ENCODE data around the gene MOSPD3. TPM values are rescaled to one million over a fixed set of nuclear protein-coding genes. Genes with fewer than 3 reads are reported as not detected.

Gene MOSPD3
- total RNA-seq, 1 donor from 2014 or later = 10.5 TPM

- ChIA-PET POLR2A (interaction anchor here (0.6 to 1.3 kb wide), 4 partner anchors 8 to 119 kb away, joined by 3 to 5 read pairs (median 4); partner anchors contain the start of genes FBXO24 and MOSPD3), CTCF (no interaction called here)
- DNase-seq = no peak
- ATAC-seq (ENCODE audit: low read depth) = no peak
- intact Hi-C loops (cut with micrococcal nuclease) = no loop called here
- H3K27me3 Mint-ChIP-seq = no peaks in the 10 kb centered on the region
- peaks cover 14% of the 10 kb centered on the region for H3K4me1 Mint-ChIP-seq
- H3K36me3 Mint-ChIP-seq (ENCODE audit: low read depth) = peaks cover 29% of the 10 kb centered on the region
- H3K9me3 Mint-ChIP-seq = no peaks in the 10 kb centered on the region
- no peak overlapping the region for H3K27ac Mint-ChIP-seq
- H3K4me3 Mint-ChIP-seq = no peak overlapping the region
- no peak for TF ChIP-seq CTCF (IDR thresholded peaks at IDR 0.05)
Observed at GRCh38 chr7:100578246-100579183, 33.8 kb upstream of the MOSPD3 start.

DNA sequence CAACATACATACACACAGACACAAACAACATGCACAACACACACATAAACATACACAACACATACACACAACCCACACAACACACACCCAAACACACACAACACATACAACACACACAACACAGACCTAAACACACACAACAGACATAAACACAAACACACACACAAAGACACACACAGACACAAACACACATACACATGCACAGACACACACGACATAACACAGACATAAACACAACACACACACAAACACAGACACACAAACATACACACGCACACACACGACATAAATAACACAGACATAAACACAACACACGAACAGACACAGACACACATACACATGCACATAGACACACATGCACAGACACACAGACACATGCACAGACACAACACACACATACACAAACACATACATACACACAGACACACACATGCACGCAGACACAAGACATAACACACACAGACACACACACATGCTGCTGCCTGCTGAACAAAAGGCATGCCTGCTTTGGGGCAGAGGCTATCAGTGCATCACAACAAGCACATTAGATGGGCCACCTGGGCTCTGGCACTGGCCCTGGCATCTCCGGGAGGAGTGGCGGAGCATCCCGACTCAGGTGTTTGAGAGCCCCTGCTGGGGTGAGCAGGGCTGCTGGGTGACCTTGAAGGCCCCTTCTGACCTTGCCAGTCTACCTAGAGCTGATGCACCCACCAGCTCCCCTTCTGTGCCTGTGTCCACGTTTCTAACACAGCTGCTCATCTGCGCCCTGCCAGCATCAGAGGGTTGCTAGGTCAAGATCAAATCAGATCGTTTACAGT lies 31.7 kb upstream of the MOSPD3 start:
- peaks cover 25% of the 10 kb centered on the region for H3K36me3 Mint-ChIP-seq (ENCODE audit: low read depth)
- H3K9me3 Mint-ChIP-seq = no peaks in the 10 kb centered on the region
- POLR2A ChIA-PET = interaction anchor here (1.0 kb wide), 1 partner anchor 31 kb away, joined by 4 read pairs; the partner anchor contains the start of gene MOSPD3
- DNase-seq = no peak
- no peak for ATAC-seq (ENCODE audit: low read depth)
- no peak for TF ChIP-seq CTCF (IDR thresholded peaks at IDR 0.05)
- CTCF ChIA-PET = interaction anchor here (0.7 kb wide), 1 partner anchor 125 kb away, joined by 3 read pairs; the partner anchor contains the start of gene POP7
- H3K4me3 Mint-ChIP-seq = no peak overlapping the region
- no peaks in the 10 kb centered on the region for H3K27me3 Mint-ChIP-seq
- H3K27ac Mint-ChIP-seq = no peak overlapping the region
- H3K4me1 Mint-ChIP-seq = peaks cover 35% of the 10 kb centered on the region
- intact Hi-C loops (cut with micrococcal nuclease) = no loop called here

GRCh38 chr7:100582041-100582579 lies 30.2 kb upstream of the MOSPD3 start:
- Mint-ChIP-seq H3K27me3 (no peaks in the 10 kb centered on the region), H3K4me1 (peaks cover 38% of the 10 kb centered on the region), H3K4me3 (no peak overlapping the region), H3K9me3 (no peaks in the 10 kb centered on the region), H3K36me3 (ENCODE audit: low read depth) (peaks cover 15% of the 10 kb centered on the region), H3K27ac (peak overlapping the region; percentile 96)
- ChIA-PET POLR2A (interaction anchor here (1.0 to 1.5 kb wide), 2 partner anchors 11 to 30 kb away, joined by 4 to 5 read pairs; partner anchors contain the start of gene MOSPD3), CTCF (interaction anchor here (1.2 kb wide), 1 partner anchor 17 kb away, joined by 6 read pairs; no protein-coding TSS in a partner anchor)
- ATAC-seq (ENCODE audit: low read depth) = no peak
- intact Hi-C loops (cut with micrococcal nuclease) = no loop called here
- no peak for TF ChIP-seq CTCF (IDR thresholded peaks at IDR 0.05)
- DNase-seq = no peak

DNA sequence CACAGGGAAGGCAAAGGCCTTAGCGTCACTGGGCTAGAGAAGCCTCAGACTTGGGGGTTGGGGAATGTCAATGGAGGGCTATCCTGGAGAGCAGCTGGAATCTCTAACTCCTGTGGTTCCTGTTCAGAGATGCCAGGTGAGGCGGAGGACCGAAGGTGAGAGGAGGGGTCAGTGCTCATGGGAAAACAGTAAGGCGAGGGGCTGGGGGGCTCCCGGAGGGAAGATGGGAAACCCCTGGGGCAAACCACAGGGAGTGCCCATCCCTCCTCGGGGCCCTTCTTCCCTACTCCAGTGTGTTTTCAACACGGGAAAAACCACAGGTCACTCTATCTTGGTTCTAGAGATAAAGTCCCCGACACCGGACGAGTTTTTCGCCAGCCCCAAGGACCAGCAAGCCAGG lies 29.7 kb upstream of the MOSPD3 start:
- H3K4me3 Mint-ChIP-seq = peak overlapping the region; percentile 93
- ChIA-PET CTCF (interaction anchor here (1.2 to 2.4 kb wide), 2 partner anchors 18 to 23 kb away, joined by 6 to 7 read pairs; no protein-coding TSS in a partner anchor), POLR2A (interaction anchor here (0.6 to 5.2 kb wide), 9 partner anchors 11 to 433 kb away, joined by 3 to 114 read pairs (median 13); partner anchors contain the start of genes MOSPD3, POP7 and SLC12A9)
- intact Hi-C loops (cut with micrococcal nuclease) = loop anchor here (1.0 kb wide), 1 partner anchor 13 kb away; no protein-coding TSS in a partner anchor
- no peak for TF ChIP-seq CTCF (IDR thresholded peaks at IDR 0.05)
- peak overlapping the region; percentile 96 for H3K27ac Mint-ChIP-seq
- H3K27me3 Mint-ChIP-seq = no peaks in the 10 kb centered on the region
- peaks cover 15% of the 10 kb centered on the region for H3K36me3 Mint-ChIP-seq (ENCODE audit: low read depth)
- peaks cover 38% of the 10 kb centered on the region for H3K4me1 Mint-ChIP-seq
- H3K9me3 Mint-ChIP-seq = no peaks in the 10 kb centered on the region
- DNase-seq (no peak), ATAC-seq (ENCODE audit: low read depth) (no peak)

All from activated B cell treated with CpG ODN at 0.5 μM for 24 hours (primary cell).